Stimulated activated CD8-positive, alpha-beta memory T cell treated with anti-CD3 and anti-CD28 coated beads, Interleukin-15, amount 100 ng/mL, for 1 hour (primary cell): ENCODE measurements around the gene RPL28.
"Not testable (repeated sequence)": the region's sequence is repeated elsewhere in the genome, so short reads cannot be mapped to it uniquely, and the experiment has no call there.

ENCODE experiments used
- DNase-seq: peaks from one replicate; pipeline ENCODE4 v3.0.0-alpha.2; 2020; ENCODE audit warnings: low read depth

Gene RPL28

GRCh38 chr19:55426042-55426441 lies 40.3 kb downstream of the RPL28 start:
- DNase-seq = no peak

- DNase-seq = no peak
These were observed 45.5 kb downstream of the RPL28 start for GRCh38 chr19:55431183-55431582.

- no peak for DNase-seq
These were observed 46.7 kb downstream of the RPL28 start for GRCh38 chr19:55432241-55432959.

- no peak for DNase-seq
These were observed 47.6 kb downstream of the RPL28 start for GRCh38 chr19:55433292-55433691.

- DNase-seq = no peak
These were observed 48.7 kb downstream of the RPL28 start for GRCh38 chr19:55434356-55434919.

- DNase-seq = no peak
These were observed 49.3 kb downstream of the RPL28 start for GRCh38 chr19:55435020-55435419.

- DNase-seq = no peak
These were observed 51.1 kb downstream of the RPL28 start for GRCh38 chr19:55436847-55437246.

- no peak for DNase-seq
These were observed 51.7 kb downstream of the RPL28 start for GRCh38 chr19:55437410-55437809.

GRCh38 chr19:55439052-55439451 lies 53.3 kb downstream of the RPL28 start:
- DNase-seq = no peak

- DNase-seq = no peak
These were observed 54.8 kb downstream of the RPL28 start for GRCh38 chr19:55440411-55441105.

GRCh38 chr19:55441319-55441691 lies 55.6 kb downstream of the RPL28 start:
- no peak for DNase-seq

- DNase-seq = no peak
These were observed 56.1 kb downstream of the RPL28 start for GRCh38 chr19:55441692-55442321.

GRCh38 chr19:55442372-55442961 lies 56.7 kb downstream of the RPL28 start:
- DNase-seq = no peak

- DNase-seq = no peak
These were observed 57.5 kb downstream of the RPL28 start, which contains the start of gene SHISA7 for GRCh38 chr19:55443045-55443823. SHISA7 (minus strand) TSS chr19:55443300; CDS start chr19:55442863, 437 bp downstream.

GRCh38 chr19:55443824-55444480 lies 58.2 kb downstream of the RPL28 start:
- no peak for DNase-seq

GRCh38 chr19:55444646-55445045 lies 58.9 kb downstream of the RPL28 start:
- no peak for DNase-seq

GRCh38 chr19:55446060-55446459 lies 60.3 kb downstream of the RPL28 start:
- no peak for DNase-seq

- DNase-seq = no peak
These were observed 61.9 kb downstream of the RPL28 start for GRCh38 chr19:55447421-55448174.

GRCh38 chr19:55448175-55448490 lies 62.4 kb downstream of the RPL28 start:
- not testable (repeated sequence) for DNase-seq

GRCh38 chr19:55449469-55449868 lies 63.7 kb downstream of the RPL28 start:
- no peak for DNase-seq
